GM23338 (cell line): ENCODE measurements around the gene AFF3.
"Not testable (repeated sequence)": the region's sequence is repeated elsewhere in the genome, so short reads cannot be mapped to it uniquely, and the experiment has no call there.

Experiments
- EZH2 ChIP-seq: fragments of 200-600 bp; sonication (generic); IDR thresholded peaks from one replicate; pipeline ENCODE4 v1.8.0; 2017; ENCODE audit warnings: antibody characterized with exemption, mild to moderate bottlenecking, low read depth; ENCODE audit not compliant: unreplicated experiment
- POLR2AphosphoS5 ChIP-seq: IDR thresholded peaks from 2 replicates; pipeline ENCODE4 v1.6.1; 2016; ENCODE audit warnings: antibody characterized with exemption, low read depth

GRCh38 chr2:99773642-99774041 is 368.7 kb downstream of the AFF3 start:
- not testable (repeated sequence) for TF ChIP-seq EZH2, POLR2AphosphoS5
